HG03095 (cell line): Measurements from ENCODE around the gene ITPKB.
"Not testable (repeated sequence)": the region's sequence is repeated elsewhere in the genome, so short reads cannot be mapped to it uniquely, and the experiment has no call there.

Source experiments
- ATAC-seq: cut with Tn5 transposase; IDR thresholded peaks from one replicate; pipeline ENCODE4 v1.9.1; 2021; ENCODE audit warnings: moderate library complexity; ENCODE audit not compliant: unreplicated experiment

Gene ITPKB

DNA sequence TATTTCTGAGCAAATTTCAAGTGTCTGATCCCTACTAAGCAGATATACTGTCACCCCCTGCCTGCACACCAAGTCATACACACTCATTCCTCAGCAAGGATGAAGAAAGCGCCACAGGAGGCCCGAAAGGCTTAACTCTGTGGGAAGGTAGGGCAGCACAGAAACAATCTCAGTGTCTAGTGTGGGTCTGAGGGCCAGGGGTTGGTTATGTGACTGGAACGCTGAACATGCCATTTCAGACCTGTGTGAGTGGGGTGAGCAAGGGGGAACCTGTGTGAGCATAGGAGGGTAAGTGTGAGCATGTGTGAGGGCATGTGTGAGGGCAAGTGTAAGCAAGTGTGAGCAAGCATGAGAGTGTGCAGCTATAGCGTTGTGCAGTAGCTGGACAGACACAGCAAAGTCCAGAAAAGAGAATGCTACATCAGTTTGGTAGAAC lies 6.2 kb downstream of the ITPKB start:
- ATAC-seq, result no peak

DNA sequence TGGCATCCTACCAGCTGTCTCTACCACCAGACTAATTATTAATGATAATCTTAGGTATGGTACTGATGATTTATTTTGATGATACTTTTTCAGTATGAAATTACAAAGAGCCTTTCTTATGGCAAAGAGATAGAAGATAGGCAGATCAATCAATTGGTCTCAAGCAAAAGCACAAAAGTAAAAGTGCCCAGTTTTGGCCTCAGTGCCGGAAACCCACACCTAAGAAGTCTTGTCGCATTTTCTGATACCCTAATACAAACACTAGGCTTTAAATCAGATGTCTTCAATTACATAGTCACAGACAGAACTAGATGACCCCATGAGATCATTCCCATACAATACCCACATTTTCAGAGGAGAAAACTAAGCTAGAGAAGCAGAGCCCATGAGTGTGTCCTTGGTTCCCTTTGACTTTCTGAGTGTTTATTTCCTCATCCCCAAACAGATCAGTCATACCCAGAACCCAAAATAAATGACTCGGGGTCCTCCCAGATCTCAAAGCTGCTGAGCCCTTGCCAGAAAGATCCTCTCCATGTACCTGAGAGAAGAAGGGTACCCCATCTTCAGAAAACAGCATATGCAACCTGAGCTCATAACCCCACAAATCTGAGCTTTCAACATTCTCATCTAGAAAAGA lies 7.7 kb downstream of the ITPKB start:
- no peak for ATAC-seq

DNA sequence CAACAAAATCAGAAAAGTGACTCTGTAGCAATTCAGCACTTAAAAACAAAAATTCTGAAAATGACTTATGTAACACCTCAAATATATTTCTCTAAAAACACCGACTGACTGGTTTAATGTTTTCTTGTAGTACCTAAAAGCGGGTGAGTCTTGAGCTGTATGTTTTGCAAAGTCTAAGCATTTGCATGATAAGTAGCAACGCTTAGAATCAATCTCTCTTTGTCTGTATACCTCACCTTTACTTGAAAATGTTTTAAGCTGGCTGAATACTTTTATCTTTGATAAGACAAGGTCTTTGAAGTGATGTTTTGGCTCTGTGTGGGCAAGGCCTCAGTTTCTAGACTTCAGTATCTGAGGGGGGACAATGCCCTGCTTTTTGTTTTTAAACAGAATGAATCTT lies 8.2 kb downstream of the ITPKB start:
- no peak for ATAC-seq

DNA sequence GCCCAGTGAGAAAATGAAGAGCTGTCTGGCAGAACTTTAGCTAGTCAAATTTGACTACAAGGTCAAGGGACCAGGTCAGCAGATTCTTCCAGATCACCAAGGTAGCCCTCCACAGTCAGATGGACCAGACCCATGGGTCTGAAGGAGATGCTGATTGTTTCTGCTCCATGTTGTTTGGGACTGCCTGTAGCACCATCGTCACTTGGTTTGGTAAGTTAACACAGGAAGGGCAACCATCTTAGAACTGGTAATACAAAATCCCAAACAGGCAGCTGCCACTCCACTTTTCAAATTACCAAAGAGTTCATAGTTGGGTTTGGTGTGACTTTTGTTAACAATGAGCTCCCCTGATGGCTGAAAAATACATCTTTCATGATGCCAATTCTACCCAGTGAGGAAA lies 9.0 kb downstream of the ITPKB start:
- ATAC-seq, result no peak

DNA sequence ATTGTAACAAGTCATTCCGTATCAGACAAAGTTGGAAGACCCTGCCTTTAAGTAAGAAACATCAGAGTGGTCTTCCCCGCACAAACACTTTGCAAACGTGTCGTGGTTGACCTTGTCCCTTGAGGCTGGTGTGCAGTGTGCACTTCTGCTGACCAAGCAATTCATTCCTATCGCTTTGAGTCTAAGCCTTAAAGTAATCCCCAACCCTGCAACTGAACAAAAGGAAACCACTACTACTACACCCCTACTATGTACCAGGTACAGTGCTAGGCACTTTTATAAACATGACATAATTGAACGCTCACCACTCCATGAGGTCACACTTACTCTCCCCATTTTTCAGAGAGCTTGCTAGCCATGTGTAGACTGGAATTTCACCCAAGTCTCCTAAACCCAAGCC lies 10.6 kb downstream of the ITPKB start:
- ATAC-seq, result no peak

DNA sequence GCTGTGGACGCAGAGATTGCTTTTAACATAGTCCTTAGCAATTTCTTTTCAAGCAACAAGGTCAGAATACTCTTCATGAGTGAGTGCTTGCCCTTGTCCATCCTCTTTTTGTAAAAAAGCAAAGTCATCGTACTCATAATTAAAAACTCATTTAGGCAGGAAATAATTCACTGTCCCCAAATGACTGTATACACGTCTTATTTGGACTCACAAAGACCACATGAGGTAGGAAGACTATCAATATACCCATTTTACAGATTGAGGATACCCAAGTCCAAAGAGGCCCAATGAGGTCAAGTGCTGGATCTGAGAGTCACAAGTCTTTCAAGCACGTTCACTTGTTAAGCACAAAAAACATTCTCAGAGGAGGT lies 13.2 kb downstream of the ITPKB start:
- no peak for ATAC-seq

DNA sequence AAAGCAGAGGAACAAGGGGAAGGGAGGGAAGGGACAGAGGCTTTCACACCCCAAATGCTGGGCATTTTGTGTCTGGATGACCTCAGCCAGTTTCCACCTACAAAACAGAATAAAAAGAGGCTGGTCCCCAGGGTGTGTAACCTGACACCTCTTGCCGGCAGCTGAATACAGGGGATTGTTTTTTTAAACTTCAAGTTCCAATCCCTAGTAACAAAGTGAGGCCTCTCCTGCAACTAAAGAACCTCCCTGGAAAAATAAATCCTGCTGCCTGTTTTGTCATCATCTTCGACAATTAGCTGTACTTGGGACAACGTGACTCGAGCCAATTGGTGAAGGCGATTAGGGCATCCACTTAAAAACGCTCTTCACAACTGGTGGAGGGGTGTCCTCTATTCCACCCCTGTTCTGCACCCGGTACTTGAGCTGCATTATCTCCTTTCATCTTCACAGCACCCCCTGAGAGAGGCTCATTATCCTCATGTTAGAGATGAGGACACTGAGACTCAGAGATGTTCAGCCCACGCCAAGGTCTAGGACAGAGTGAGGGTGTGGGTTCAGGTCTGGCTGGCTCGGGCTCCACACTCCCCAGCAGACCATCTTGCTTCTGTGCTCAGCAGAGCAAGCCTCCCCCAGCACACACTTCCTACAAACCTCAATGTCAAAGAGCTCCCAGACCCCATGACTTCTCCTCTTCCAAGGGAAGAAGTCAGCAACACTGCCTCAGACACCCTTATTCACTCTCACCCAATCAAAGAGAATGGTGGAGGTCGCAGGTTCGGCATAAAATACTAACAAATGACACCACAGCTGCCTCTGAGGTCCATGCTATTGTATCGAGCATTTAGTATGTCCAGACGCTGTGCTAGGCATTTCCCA lies 15.2 kb downstream of the ITPKB start:
- ATAC-seq, result no peak

DNA sequence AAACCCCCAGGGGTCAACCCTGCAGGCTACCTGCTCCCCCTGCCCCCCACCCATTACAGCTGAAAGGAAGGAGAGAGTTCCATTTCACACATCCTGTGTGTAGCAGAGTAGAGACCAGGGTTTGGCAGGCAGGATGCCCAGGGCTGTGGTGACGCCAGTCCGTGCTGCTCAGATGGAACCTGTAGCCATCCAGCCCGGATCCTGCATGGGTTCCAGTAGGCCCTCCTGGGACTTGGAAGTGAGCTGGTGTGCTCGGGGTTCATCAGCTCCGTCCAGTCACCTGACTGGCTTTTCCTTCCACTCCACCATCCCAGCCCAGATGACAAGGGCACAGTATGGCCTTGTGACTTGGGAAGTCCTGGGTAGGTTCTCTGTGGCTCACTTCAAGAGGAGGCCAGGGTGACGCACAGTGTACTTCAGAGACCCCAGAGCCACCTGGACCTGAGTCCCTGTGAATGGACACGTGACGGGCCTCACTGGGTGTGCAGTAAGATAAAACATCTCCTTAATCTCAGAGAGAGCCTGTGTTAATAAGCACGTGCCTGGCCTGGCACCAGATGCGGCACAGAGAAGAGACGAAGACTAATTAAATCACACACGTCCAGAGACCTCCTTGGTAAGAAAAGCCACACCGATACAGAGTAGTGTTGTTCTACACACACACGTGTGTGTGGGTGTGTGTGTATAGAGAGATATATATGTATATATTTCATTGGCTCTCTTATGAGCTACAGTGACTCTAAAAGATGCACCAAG lies 16.0 kb downstream of the ITPKB start:
- no peak for ATAC-seq

DNA sequence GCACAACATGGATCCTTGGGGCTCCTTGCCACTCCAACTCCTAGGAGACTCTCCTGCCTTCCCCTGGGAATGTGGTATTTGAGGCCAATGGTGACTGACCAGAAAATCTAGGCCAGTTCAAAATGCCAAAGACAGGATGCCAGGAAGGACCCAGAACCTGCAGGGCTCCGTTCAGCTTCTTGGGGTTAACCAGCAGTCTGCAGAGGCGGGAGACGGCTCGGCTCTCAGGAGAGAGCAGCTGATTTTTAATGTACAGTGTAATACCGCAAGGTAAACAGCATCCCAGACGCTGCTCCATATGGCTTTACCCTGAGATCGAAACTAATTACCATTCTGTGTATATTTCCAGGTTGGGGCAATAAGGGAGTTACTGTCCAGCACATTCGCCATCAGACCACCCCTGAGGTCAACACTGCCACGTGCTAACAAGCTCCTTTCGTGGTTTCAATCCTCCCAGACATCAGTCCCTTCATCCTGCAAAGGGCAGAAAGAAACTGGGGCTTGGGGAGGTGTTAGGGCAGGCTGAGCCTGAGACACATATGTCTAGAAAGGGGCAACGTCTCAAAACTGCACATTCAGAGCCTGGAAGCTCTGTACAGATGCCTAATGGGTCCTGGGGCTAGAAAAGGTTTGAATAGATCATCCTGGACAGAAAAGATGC lies 16.7 kb downstream of the ITPKB start:
- no peak for ATAC-seq

DNA sequence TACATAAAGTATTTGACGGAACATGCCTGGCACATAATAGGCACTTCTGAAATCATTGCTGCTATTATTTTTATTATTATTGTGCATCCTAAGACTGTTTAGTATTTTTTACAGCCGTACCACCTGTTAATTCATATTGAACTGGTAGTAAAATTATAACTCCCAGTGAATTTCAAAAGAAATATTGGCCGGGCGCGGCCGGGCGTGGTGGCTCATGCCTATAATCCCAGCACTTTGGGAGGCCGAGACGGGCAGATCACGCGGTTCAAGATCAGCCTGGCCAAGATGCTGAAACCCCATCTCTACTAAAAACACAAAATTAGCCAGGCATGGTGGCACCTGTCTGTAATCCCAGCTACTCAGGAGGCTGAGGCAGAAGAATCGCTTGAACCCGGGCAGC lies 18.5 kb downstream of the ITPKB start:
- ATAC-seq, result not testable (repeated sequence)

DNA sequence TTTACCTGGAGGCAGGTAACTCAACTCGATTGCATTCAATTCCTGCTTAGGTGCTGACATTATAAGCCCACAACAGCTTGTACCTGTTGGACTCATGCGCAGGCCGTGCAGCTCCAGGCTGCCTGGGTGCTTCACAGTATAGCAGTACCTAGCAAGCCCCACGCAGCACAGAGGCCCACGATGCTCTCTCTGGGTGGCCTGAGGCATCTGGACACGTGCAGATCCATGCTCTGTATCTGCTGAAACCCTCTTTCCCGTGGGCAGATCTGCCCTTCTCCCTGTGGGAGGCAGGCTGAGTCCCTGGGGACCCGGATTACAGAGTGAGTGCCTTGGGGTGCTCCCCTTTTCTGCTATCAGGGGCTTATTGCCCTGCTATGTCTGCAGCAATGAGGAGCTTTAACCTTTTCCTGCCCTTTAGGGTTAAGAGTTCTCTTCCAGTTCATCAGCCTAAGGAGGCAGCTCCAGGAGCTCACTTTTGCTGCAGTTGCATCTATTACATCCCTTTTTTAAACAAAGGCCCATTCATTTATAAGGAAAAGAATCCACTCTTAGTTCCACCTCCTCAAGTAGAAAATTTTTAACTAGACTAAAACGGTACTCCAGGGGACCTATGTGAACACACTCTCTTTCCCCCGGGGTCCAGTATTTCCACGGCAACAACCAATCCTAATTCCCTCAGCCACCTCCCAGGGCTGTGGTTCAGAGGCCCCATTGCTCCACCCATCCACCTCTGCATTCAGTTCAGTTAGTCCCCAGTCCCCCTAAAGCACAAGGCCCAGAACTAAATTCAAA lies 19.3 kb downstream of the ITPKB start:
- ATAC-seq, result no peak

DNA sequence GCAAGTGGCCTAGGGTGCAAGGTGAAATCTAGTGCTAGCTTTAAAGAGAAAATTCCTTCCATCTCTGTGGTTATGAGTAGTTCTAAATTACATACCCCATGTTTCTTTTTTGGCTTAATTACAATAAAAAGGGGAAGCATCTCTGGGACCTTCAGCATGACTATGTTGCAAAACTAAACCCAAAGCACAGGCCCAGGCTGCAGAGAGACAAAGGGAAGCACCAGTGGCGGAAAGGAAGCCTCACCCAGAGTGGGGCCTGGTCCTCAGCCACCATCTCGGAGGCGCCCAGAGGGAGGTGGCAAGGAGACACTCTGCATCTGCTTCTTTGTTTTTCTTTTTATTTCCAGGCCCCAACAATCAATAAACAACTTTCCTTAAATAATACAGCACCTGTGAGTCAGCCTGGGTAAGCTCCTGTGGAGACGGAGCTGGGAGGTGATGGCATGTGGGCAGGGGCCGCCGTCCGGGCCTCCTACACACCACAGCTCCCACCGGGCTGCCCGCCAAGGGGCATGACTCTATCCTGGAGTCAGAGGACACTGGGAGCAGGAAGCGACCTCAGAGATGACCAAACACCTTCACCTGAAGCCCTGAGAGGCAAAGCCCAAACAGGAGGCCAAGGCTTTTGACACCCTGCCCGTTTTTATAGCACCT lies 21.7 kb downstream of the ITPKB start:
- ATAC-seq, result no peak

DNA sequence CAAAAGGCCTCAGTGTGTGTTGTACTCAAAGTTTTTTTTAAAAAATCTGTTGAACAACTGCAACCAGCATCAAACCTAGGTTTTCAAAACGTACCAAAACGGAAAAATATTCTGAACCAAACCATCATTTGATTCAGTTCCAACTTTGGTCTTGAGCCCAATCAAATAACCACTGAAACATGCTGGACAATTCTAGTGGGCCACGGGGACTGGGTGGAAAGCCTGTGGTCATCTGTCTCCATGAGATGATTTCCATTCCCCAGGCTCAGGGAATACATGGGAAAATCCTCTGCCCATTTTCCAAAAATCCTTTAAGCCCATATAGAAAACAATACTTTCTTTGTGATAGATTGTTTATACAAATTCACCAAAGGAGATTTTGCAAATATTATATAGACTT lies 22.5 kb downstream of the ITPKB start:
- ATAC-seq, result no peak

DNA sequence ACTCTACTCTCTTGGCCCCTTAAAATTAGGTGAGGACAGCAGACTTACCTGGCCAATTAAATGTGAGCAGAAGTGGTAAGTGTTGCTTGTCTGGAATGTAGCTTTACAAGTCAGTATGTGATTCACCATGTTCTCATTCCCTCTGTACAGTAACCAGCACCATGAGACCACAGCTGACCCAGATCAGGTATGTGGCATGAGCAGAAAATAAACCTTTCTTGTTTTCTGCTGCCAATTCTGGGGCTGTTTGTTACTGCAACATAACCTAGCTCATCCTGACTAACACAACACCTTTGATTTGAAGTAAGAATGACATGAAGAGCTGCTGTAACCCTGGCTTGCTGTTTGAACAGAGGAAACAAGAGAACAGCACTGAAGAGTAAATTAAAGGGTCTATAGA lies 24.9 kb downstream of the ITPKB start:
- no peak for ATAC-seq

DNA sequence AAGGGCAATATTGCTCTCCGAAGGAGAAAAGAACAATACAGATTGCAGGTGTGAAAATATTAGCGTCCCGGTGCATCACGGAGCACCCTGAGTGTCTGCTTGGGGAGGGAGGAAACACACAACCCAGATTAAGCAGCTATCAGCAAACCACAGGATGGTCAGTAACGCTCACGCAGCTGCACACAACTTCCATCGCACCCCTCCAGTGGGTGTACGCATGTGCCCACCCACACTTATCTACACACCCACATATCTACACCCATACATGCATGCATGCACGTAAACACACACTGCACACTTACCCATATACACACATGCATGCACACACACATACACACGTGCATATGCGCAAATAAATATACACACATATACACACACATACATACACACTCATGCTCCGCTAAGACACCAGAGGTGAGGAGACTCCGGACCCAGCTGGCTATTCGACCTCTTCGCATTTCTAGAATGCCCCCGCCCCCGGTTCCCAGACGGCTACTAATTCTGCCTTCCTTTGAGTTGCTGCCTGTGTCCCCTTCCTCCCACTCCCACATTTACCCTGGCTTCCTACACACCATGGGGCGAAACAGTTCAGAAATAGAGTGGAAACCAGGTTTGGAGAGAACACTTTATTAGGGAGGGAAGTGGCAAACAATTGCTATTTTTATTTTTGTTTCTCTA lies 26.2 kb downstream of the ITPKB start:
- no peak for ATAC-seq

DNA sequence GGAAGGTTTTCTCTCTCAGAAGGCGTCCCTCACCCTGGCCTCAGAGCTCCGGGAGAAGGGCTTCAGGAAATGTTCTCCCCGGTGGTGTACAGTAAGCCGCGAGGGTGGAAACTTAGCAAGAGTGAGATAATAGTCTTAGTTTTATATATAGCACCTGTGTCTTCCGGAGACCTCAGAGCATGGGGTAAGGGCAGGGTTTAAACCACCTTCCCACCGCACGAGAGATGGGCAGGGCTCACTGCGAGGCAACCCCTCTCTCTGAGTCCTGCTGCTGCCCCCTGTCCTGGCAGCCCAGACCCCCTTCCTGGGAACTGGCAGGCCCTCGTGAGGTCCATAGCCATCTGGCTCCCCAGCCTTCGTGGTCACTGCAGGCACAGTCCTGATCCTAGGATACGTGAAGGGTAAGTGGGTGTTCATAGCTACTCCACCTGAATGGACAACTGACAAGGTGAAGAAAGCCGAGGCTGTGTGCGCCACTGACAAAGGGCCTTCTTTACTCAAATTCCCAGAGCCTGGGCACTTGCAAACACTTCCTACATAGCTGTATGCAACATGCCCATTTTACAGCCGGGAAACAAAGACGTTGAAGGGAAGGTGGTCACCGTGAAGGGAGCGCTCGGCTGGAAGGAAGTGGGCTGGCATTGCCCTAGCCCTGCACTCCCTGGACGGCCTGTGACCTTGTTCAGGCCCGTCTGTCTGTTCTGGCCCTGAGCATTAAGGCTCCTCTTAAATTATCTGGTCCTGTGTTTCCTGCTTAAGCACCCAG lies 26.9 kb downstream of the ITPKB start:
- ATAC-seq, result peak; percentile 83

DNA sequence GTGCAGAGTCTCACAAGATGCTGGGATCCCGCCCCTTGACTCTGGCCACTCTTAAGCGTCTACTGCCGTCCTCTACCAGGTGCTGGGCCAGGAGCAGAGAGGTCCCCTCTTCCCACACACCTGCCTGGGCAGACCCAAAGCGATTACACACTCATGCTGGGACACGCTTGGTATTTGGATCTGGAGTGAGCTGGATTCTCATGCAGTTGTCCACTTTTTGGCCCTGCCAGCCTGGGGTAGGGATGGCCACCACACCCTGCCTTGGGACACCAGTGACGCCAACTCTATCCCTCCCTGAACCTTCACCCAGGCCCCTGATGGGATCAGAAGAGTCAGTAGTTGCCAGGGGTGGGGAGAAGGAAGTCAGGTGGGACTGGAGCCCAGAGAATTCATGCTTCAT lies 28.6 kb downstream of the ITPKB start:
- ATAC-seq, result no peak

DNA sequence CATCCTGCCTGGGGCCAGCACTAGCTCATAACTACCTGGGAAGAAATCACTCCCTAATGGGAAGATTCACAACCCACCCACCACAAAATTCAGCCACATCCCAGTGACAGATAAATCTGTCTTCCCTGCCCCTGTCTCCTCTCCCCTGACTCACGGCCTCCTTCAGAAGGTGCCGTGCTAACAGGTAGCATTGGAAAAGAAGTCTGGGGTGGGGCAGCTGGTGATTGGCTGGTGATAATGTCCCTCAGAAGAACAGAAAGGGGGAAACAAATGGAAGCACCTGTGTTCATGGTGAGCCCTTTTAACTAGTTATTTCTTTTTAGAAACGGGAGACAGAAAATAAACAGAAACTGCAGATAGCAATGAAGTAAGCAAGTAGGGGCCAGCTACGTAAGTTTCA lies 29.1 kb downstream of the ITPKB start:
- ATAC-seq, result no peak

DNA sequence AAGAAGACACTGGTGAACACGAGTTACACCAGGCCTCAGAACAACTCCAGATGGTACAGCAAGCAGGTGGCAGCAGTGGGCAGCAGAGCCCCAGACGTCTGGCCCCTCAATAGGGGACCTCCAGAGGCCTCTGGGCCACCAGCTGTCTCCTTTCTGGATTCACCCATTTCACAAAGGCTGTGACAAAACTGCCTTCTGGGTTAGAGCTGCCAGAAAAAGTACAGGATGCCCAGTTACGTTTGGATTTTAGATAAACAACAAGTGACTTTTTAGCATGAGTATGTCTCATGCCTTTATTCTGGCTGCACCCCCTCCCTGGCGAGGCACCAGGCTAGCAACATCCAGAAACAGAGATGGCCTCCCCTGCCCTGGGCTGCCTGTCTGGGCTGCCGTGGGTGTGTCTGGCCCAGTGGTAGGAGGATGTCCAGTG lies 30.1 kb downstream of the ITPKB start:
- no peak for ATAC-seq
